Measurements from ENCODE around the gene KIF15.

Gene KIF15

DNA sequence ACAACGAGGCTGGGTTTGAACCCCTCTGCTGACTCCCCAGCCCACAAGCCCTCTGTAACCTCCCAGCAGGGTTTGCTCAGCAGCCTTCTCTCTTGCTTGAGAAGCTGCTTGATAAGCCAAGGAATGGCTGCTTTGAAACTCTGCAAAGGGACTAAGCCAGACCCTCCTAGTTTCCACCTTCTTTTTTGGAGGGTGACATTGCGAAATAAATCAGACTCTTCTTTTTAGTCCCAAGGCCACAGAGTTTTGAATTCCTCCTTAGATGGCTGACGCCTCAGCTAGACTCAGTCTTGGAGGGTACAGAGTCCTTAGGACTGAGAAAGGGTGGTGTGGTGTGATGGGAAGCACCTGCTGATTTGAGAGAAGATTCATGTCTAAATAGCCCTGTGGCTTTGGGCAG lies 114.0 kb downstream of the KIF15 start:
- H3K4me1 Mint-ChIP-seq (ENCODE audit: low read depth) = no peaks in the 10 kb centered on the region
- no peaks in the 10 kb centered on the region for H3K9me3 Mint-ChIP-seq
- H3K4me3 Mint-ChIP-seq = no peak overlapping the region
- no peak overlapping the region for H3K27ac Mint-ChIP-seq
- no peaks in the 10 kb centered on the region for H3K36me3 Mint-ChIP-seq (ENCODE audit: low read depth)
- H3K27me3 Mint-ChIP-seq (ENCODE audit: low read depth) = no peaks in the 10 kb centered on the region
- DNase-seq (ENCODE audit: low spot score) = no peak

DNA sequence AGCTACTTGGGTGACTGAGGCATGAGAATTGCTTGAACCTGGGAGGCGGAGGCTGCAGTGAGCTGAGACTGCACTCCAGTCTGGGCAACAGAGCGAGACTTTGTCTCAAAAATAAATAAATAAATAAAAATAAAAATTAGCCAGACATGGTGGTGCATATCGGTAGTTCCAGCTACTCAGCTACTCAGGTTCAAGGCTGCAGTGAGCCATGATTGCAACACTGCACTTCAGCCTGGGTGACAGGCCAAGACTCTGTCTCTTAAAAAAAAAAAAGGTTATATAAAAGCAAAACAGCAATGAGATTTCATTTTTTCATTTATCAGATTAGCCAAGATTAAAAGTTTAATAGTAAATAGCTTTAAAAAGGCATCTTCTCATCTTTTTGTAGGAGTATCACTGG lies 115.7 kb downstream of the KIF15 start:
- H3K27ac Mint-ChIP-seq = no peak overlapping the region
- DNase-seq (ENCODE audit: low spot score) = no peak
- no peaks in the 10 kb centered on the region for H3K9me3 Mint-ChIP-seq
- H3K4me1 Mint-ChIP-seq (ENCODE audit: low read depth) = no peaks in the 10 kb centered on the region
- H3K36me3 Mint-ChIP-seq (ENCODE audit: low read depth) = no peaks in the 10 kb centered on the region
- no peaks in the 10 kb centered on the region for H3K27me3 Mint-ChIP-seq (ENCODE audit: low read depth)
- no peak overlapping the region for H3K4me3 Mint-ChIP-seq

GRCh38 chr3:44880284-44880683 lies 118.7 kb downstream of the KIF15 start:
- no peaks in the 10 kb centered on the region for H3K4me1 Mint-ChIP-seq (ENCODE audit: low read depth)
- no peak overlapping the region for H3K27ac Mint-ChIP-seq
- no peaks in the 10 kb centered on the region for H3K27me3 Mint-ChIP-seq (ENCODE audit: low read depth)
- H3K4me3 Mint-ChIP-seq = no peak overlapping the region
- H3K9me3 Mint-ChIP-seq = no peaks in the 10 kb centered on the region
- no peaks in the 10 kb centered on the region for H3K36me3 Mint-ChIP-seq (ENCODE audit: low read depth)
- no peak for DNase-seq (ENCODE audit: low spot score)

DNA sequence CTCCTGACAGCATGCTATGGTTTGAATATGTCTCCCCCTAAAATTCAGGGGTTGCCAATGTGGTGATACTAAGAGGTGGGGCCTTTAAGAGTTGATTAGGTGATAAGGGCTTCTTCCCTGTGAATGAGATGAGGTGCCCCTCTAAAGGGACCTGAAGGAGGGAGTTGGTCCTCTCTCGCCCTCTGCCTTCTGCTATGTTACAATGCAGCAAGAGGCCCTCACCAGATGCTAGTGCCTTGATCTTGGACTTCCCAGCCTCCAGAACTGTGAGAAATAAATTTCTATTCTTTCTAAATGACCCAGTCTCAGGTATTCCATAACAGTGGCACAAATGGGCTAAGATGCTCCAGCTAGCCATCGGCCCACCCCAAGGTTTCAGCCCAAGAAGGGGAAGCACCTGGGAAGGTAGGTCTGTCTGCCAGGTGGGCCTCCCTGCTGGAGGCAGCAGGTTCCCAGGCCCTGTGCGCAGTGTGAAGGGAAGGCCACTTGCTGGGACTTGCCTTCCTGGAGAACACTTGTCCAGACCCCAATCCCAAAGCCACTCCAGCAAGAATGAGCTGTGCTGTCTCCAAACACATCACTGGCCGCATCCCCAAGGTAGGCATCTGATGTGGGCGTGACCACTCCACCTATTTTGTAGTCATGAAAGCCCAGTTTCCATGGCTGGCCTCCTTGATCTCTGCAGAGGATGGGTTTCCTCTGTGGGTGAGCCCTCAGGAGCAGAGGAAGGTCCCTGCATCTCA lies 121.8 kb downstream of the KIF15 start:
- H3K27ac Mint-ChIP-seq = no peak overlapping the region
- H3K27me3 Mint-ChIP-seq (ENCODE audit: low read depth) = no peaks in the 10 kb centered on the region
- no peak overlapping the region for H3K4me3 Mint-ChIP-seq
- H3K4me1 Mint-ChIP-seq (ENCODE audit: low read depth) = no peaks in the 10 kb centered on the region
- H3K9me3 Mint-ChIP-seq = no peaks in the 10 kb centered on the region
- no peak for DNase-seq (ENCODE audit: low spot score)
- no peaks in the 10 kb centered on the region for H3K36me3 Mint-ChIP-seq (ENCODE audit: low read depth)

DNA sequence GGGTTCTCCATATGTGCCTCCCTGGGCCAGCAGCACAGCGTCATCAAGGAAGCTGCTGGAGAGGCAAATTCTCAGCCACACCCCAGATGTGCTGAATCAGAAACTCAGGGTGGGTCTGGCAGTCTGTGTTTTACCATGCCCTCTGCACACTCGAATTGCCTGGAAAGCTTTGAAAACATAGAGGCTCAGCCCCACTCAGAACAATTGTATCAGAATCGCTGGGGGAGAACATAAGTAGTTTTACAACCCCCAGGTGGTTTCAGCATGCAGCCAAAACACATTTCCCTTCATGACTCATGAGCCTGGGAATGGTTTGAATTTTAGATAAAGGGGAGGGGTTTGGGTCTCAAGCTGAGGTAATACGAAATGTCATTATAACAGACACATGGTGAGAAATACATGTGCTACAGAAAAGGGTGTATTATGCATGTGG lies 122.4 kb downstream of the KIF15 start:
- Mint-ChIP-seq H3K36me3 (ENCODE audit: low read depth) (no peaks in the 10 kb centered on the region), H3K27ac (no peak overlapping the region), H3K4me1 (ENCODE audit: low read depth) (no peaks in the 10 kb centered on the region), H3K27me3 (ENCODE audit: low read depth) (no peaks in the 10 kb centered on the region), H3K4me3 (no peak overlapping the region), H3K9me3 (no peaks in the 10 kb centered on the region)
- DNase-seq (ENCODE audit: low spot score) = no peak

DNA sequence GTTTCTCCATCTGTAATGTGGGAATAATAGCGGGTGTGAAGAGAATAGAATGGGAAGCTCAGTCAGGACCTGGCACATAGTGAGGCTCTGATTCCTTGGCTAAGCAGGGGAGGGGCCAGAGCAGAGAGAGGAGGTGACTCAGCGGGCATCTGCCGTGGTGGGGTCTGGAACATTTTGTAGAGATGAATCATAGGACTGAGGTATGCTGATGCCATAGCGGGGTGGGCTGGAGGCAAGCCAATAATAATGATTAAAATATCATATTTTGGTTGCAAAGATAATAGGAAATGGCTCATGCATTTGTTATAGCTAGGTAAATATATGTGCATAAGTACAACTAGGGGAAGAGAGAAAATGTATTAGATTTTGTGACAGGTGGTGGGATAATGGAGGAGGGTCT lies 124.0 kb downstream of the KIF15 start:
- Mint-ChIP-seq H3K27me3 (ENCODE audit: low read depth) (no peaks in the 10 kb centered on the region), H3K9me3 (no peaks in the 10 kb centered on the region), H3K36me3 (ENCODE audit: low read depth) (no peaks in the 10 kb centered on the region), H3K4me1 (ENCODE audit: low read depth) (no peaks in the 10 kb centered on the region), H3K27ac (no peak overlapping the region), H3K4me3 (no peak overlapping the region)
- DNase-seq (ENCODE audit: low spot score) = no peak

- no peak for DNase-seq (ENCODE audit: low spot score)
- Mint-ChIP-seq H3K27me3 (ENCODE audit: low read depth) (no peaks in the 10 kb centered on the region), H3K4me1 (ENCODE audit: low read depth) (peaks cover 1% of the 10 kb centered on the region), H3K27ac (no peak overlapping the region), H3K36me3 (ENCODE audit: low read depth) (no peaks in the 10 kb centered on the region), H3K9me3 (no peaks in the 10 kb centered on the region), H3K4me3 (no peak overlapping the region)
Measured at GRCh38 chr3:44886561-44886960, 125.0 kb downstream of the KIF15 start.

- Mint-ChIP-seq H3K4me1 (ENCODE audit: low read depth) (peaks cover 1% of the 10 kb centered on the region), H3K27ac (no peak overlapping the region), H3K36me3 (ENCODE audit: low read depth) (no peaks in the 10 kb centered on the region), H3K27me3 (ENCODE audit: low read depth) (no peaks in the 10 kb centered on the region), H3K9me3 (no peaks in the 10 kb centered on the region), H3K4me3 (no peak overlapping the region)
- no peak for DNase-seq (ENCODE audit: low spot score)
Measured at GRCh38 chr3:44887101-44887500, 125.5 kb downstream of the KIF15 start.

- H3K27ac Mint-ChIP-seq = no peak overlapping the region
- DNase-seq (ENCODE audit: low spot score) = no peak
- no peak overlapping the region for H3K4me3 Mint-ChIP-seq
- H3K27me3 Mint-ChIP-seq (ENCODE audit: low read depth) = no peaks in the 10 kb centered on the region
- H3K36me3 Mint-ChIP-seq (ENCODE audit: low read depth) = no peaks in the 10 kb centered on the region
- H3K9me3 Mint-ChIP-seq = no peaks in the 10 kb centered on the region
- H3K4me1 Mint-ChIP-seq (ENCODE audit: low read depth) = peaks cover 1% of the 10 kb centered on the region
Measured at GRCh38 chr3:44890258-44890657, 128.7 kb downstream of the KIF15 start.

GRCh38 chr3:44890852-44891251 lies 129.3 kb downstream of the KIF15 start:
- no peak overlapping the region for H3K27ac Mint-ChIP-seq
- no peak for DNase-seq (ENCODE audit: low spot score)
- H3K4me1 Mint-ChIP-seq (ENCODE audit: low read depth) = peaks cover 1% of the 10 kb centered on the region
- H3K36me3 Mint-ChIP-seq (ENCODE audit: low read depth) = no peaks in the 10 kb centered on the region
- H3K4me3 Mint-ChIP-seq = no peak overlapping the region
- H3K27me3 Mint-ChIP-seq (ENCODE audit: low read depth) = no peaks in the 10 kb centered on the region
- no peaks in the 10 kb centered on the region for H3K9me3 Mint-ChIP-seq

GRCh38 chr3:44892689-44893088 lies 131.1 kb downstream of the KIF15 start:
- H3K27ac Mint-ChIP-seq = no peak overlapping the region
- H3K36me3 Mint-ChIP-seq (ENCODE audit: low read depth) = no peaks in the 10 kb centered on the region
- peaks cover 1% of the 10 kb centered on the region for H3K4me1 Mint-ChIP-seq (ENCODE audit: low read depth)
- no peak overlapping the region for H3K4me3 Mint-ChIP-seq
- no peaks in the 10 kb centered on the region for H3K9me3 Mint-ChIP-seq
- no peak for DNase-seq (ENCODE audit: low spot score)
- H3K27me3 Mint-ChIP-seq (ENCODE audit: low read depth) = no peaks in the 10 kb centered on the region

DNA sequence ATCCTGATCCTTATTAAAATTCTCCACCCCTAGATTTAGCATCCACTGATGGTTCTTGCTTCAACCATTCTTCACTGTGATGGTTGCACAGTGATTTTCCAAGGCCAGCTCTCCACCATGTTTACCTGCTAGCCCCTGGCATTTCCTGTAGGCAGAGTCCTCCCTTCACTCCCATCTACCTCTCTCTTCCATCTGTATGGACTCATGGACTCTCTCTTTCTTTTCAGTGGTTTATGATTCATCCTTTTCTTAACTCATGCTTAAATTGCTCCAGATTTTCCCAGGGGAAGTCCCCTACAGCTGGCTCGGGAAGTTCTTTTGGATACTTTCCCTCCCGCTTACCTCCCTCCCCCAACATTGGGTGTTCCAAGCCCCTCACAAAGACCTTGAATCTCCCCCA lies 131.5 kb downstream of the KIF15 start:
- Mint-ChIP-seq H3K27ac (no peak overlapping the region), H3K9me3 (no peaks in the 10 kb centered on the region), H3K27me3 (ENCODE audit: low read depth) (no peaks in the 10 kb centered on the region), H3K4me1 (ENCODE audit: low read depth) (peaks cover 1% of the 10 kb centered on the region), H3K36me3 (ENCODE audit: low read depth) (no peaks in the 10 kb centered on the region), H3K4me3 (no peak overlapping the region)
- DNase-seq (ENCODE audit: low spot score) = no peak

DNA sequence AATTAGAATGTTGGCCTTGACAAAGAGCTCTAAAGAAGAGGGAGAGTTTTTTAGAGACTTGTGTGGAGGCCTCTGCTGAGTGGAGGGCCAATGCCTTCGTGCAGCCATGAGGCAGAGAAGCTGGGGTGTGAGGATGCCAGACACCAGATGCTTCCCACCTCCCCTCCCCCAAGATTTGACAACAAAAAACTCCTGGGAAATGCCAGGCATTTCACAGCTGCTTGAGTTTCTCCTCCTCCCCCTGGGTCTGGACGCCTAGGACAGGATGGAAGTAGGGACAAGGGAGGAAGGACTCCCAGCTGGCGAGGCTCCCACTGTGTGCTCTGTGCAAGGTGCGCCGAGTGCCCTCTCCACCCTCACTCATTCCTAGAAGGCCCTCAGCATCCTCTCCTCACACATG lies 132.9 kb downstream of the KIF15 start:
- Mint-ChIP-seq H3K36me3 (ENCODE audit: low read depth) (no peaks in the 10 kb centered on the region), H3K9me3 (no peaks in the 10 kb centered on the region), H3K4me1 (ENCODE audit: low read depth) (peaks cover 1% of the 10 kb centered on the region), H3K27me3 (ENCODE audit: low read depth) (no peaks in the 10 kb centered on the region), H3K4me3 (no peak overlapping the region), H3K27ac (no peak overlapping the region)
- no peak for DNase-seq (ENCODE audit: low spot score)

DNA sequence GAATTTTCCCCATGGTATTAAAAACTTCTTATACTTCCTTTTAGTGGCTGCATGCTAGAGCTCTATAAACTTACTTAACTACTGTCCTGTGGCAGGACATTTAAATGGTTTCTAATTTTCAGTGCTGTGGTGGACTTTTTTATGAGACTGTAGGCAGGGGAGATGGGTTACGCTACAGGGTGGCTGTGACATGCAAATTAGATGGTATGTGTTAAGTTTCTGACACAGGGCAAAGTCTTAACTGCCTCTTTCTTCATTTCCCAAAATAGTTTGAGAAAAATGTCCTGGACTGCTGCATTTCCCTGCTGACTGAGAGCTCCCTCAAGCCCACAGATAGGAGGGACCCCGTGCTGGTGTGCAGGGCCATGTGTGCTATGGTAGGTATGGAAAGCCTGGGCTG lies 134.8 kb downstream of the KIF15 start:
- no peak for DNase-seq (ENCODE audit: low spot score)
- Mint-ChIP-seq H3K4me3 (no peak overlapping the region), H3K36me3 (ENCODE audit: low read depth) (no peaks in the 10 kb centered on the region), H3K27me3 (ENCODE audit: low read depth) (no peaks in the 10 kb centered on the region), H3K9me3 (no peaks in the 10 kb centered on the region), H3K27ac (no peak overlapping the region), H3K4me1 (ENCODE audit: low read depth) (peaks cover 2% of the 10 kb centered on the region)

- Mint-ChIP-seq H3K9me3 (no peaks in the 10 kb centered on the region), H3K36me3 (ENCODE audit: low read depth) (no peaks in the 10 kb centered on the region), H3K27me3 (ENCODE audit: low read depth) (peaks cover 1% of the 10 kb centered on the region), H3K27ac (no peak overlapping the region), H3K4me1 (ENCODE audit: low read depth) (peaks cover 2% of the 10 kb centered on the region), H3K4me3 (no peak overlapping the region)
- no peak for DNase-seq (ENCODE audit: low spot score)
Measured at GRCh38 chr3:44899683-44900367, 138.2 kb downstream of the KIF15 start.

Measured in T-helper 2 cell treated with Interferon-gamma antibody and Interleukin-4, amounts not matched to agents 5 μg/mL and 100 μg/mL, for 36 hours (primary cell).